ENCODE results near the gene CELSR3. TPM values are rescaled to one million over a fixed set of nuclear protein-coding genes. Genes with fewer than 3 reads are reported as not detected.
A peak's percentile ranks its signal among the peaks of the same experiment; 100 is the strongest.

The CELSR3 gene
- total RNA-seq, 2 experiments from 2014 or later = 15.8 to 17.8 TPM

- H3K27ac Mint-ChIP-seq = peak overlapping the region; percentile 5
- no peaks in the 10 kb centered on the region for H3K9me3 Mint-ChIP-seq
- H3K4me3 Mint-ChIP-seq = no peak overlapping the region
- intact Hi-C loops (cut with micrococcal nuclease) = no loop called here
- ATAC-seq (no peak), DNase-seq (no peak)
- peaks cover 27% of the 10 kb centered on the region for H3K36me3 Mint-ChIP-seq (ENCODE audit: low read depth)
- peaks cover 26% of the 10 kb centered on the region for H3K4me1 Mint-ChIP-seq (ENCODE audit: low read depth)
- no peak for TF ChIP-seq CTCF (IDR thresholded peaks at IDR 0.05)
- CTCF ChIA-PET = interaction anchor here (1.9 kb wide), 1 partner anchor 10 kb away, joined by 15 read pairs; the partner anchor contains the start of gene NCKIPSD
- H3K27me3 Mint-ChIP-seq = no peaks in the 10 kb centered on the region
- POLR2A ChIA-PET = interaction anchor here (2.8 kb wide), 1 partner anchor 19 kb away, joined by 18 read pairs; the partner anchor contains the start of gene IP6K2
These were observed 33.9 kb upstream of the CELSR3 start for GRCh38 chr3:48696601-48697000.

GRCh38 chr3:48696156-48696555 is 33.5 kb upstream of the CELSR3 start:
- peaks cover 26% of the 10 kb centered on the region for H3K4me1 Mint-ChIP-seq (ENCODE audit: low read depth)
- no peak for ATAC-seq
- CTCF ChIA-PET = interaction anchor here (1.1 to 1.9 kb wide), 3 partner anchors 10 to 14 kb away, joined by 3 to 15 read pairs (median 5); partner anchors contain the start of gene NCKIPSD

GRCh38 chr3:48695393-48695753 is 32.7 kb upstream of the CELSR3 start:
- intact Hi-C loops (cut with micrococcal nuclease) = no loop called here
- ChIA-PET CTCF (interaction anchor here (1.1 to 1.9 kb wide), 3 partner anchors 9 to 14 kb away, joined by 3 to 15 read pairs (median 5); partner anchors contain the start of gene NCKIPSD), POLR2A (interaction anchor here (0.7 kb wide), 1 partner anchor 9 kb away, joined by 3 read pairs; no protein-coding TSS in a partner anchor)
- no peaks in the 10 kb centered on the region for H3K9me3 Mint-ChIP-seq
- H3K27ac Mint-ChIP-seq = no peak overlapping the region
- peaks cover 33% of the 10 kb centered on the region for H3K36me3 Mint-ChIP-seq (ENCODE audit: low read depth)
- DNase-seq (no peak), ATAC-seq (no peak)
- TF ChIP-seq CTCF (IDR thresholded peaks at IDR 0.05) = no peak
- no peaks in the 10 kb centered on the region for H3K27me3 Mint-ChIP-seq
- H3K4me3 Mint-ChIP-seq = no peak overlapping the region
- H3K4me1 Mint-ChIP-seq (ENCODE audit: low read depth) = peaks cover 22% of the 10 kb centered on the region

More at GRCh38 chr3:48696156-48696555, 33.5 kb upstream of the CELSR3 start:
- no peaks in the 10 kb centered on the region for H3K9me3 Mint-ChIP-seq
- POLR2A ChIA-PET = interaction anchor here (2.8 kb wide), 1 partner anchor 20 kb away, joined by 18 read pairs; the partner anchor contains the start of gene IP6K2
- intact Hi-C loops (cut with micrococcal nuclease) = no loop called here
- no peaks in the 10 kb centered on the region for H3K27me3 Mint-ChIP-seq
- no peak for TF ChIP-seq CTCF (IDR thresholded peaks at IDR 0.05)
- DNase-seq = no peak
- no peak overlapping the region for H3K4me3 Mint-ChIP-seq
- peaks cover 30% of the 10 kb centered on the region for H3K36me3 Mint-ChIP-seq (ENCODE audit: low read depth)
- H3K27ac Mint-ChIP-seq = peak overlapping the region; percentile 5

- Mint-ChIP-seq H3K4me3 (no peak overlapping the region), H3K36me3 (ENCODE audit: low read depth) (peaks cover 33% of the 10 kb centered on the region), H3K4me1 (ENCODE audit: low read depth) (peaks cover 18% of the 10 kb centered on the region), H3K27ac (peak overlapping the region; percentile 40), H3K9me3 (no peaks in the 10 kb centered on the region), H3K27me3 (no peaks in the 10 kb centered on the region)
- POLR2A ChIA-PET = interaction anchor here (0.7 to 1.2 kb wide), 2 partner anchors 8 to 12 kb away, joined by 3 read pairs; no protein-coding TSS in a partner anchor
- intact Hi-C loops (cut with micrococcal nuclease) = no loop called here
- TF ChIP-seq CTCF (IDR thresholded peaks at IDR 0.05) = no peak
- no peak for ATAC-seq
- DNase-seq = no peak
- CTCF ChIA-PET = interaction anchor here (1.2 to 1.9 kb wide), 2 partner anchors 8 to 15 kb away, joined by 3 to 15 read pairs; partner anchors contain the start of gene NCKIPSD
These were observed 32.1 kb upstream of the CELSR3 start for GRCh38 chr3:48694610-48695392.

GRCh38 chr3:48693826-48694225 is 31.1 kb upstream of the CELSR3 start:
- ChIA-PET CTCF (interaction anchor here (1.4 kb wide), 1 partner anchor 10 kb away, joined by 4 read pairs; no protein-coding TSS in a partner anchor), POLR2A (interaction anchor here (0.8 to 1.2 kb wide), 2 partner anchors 13 to 280 kb away, joined by 3 read pairs; no protein-coding TSS in a partner anchor)
- no peak for TF ChIP-seq CTCF (IDR thresholded peaks at IDR 0.05)
- H3K9me3 Mint-ChIP-seq = no peaks in the 10 kb centered on the region
- peaks cover 28% of the 10 kb centered on the region for H3K36me3 Mint-ChIP-seq (ENCODE audit: low read depth)
- ATAC-seq (no peak), DNase-seq (no peak)
- intact Hi-C loops (cut with micrococcal nuclease) = no loop called here
- H3K4me3 Mint-ChIP-seq = no peak overlapping the region
- H3K27ac Mint-ChIP-seq = no peak overlapping the region
- H3K27me3 Mint-ChIP-seq = no peaks in the 10 kb centered on the region
- H3K4me1 Mint-ChIP-seq (ENCODE audit: low read depth) = peaks cover 15% of the 10 kb centered on the region

Data from activated CD8-positive, alpha-beta T cell treated with anti-CD3 and anti-CD28 coated beads for 36 hours (primary cell).